GM19239 (cell line): Measurements from ENCODE around the gene FBN1.

Experiments used
- DNase-seq: peaks from one replicate; pipeline ENCODE4 v3.0.0; 2011; ENCODE audit warnings: low spot score; ENCODE audit not compliant: insufficient read length
- FAIRE-seq: peaks from 2 replicates; lab custom pipeline; 2011; peaks lifted over from hg19 to GRCh38; lab: Jason Lieb, UNC

FBN1 gene

DNA sequence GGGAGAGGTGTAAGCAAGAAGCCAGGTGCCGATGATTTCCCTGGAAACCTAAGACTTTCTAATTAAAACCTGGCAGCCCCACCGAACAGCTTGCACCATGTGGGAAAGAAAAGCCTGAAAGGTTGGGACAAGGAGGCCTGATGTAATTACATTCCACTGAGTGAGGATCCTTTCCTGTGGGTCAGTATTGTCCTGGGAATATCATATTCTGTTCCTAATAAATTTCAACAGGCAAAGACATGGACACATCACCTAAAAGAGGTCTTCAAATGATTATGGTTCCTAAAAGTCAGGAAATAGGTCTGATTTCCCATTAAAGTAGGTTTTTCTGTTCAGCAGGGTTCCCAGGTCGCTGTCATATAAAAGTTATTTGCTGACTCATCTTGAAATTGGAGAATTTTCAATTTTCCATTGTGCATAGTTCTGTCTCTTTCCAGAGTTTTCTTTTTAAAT is 255.8 kb downstream of the FBN1 start:
- FAIRE-seq: no peak
- no peak for DNase-seq

DNA sequence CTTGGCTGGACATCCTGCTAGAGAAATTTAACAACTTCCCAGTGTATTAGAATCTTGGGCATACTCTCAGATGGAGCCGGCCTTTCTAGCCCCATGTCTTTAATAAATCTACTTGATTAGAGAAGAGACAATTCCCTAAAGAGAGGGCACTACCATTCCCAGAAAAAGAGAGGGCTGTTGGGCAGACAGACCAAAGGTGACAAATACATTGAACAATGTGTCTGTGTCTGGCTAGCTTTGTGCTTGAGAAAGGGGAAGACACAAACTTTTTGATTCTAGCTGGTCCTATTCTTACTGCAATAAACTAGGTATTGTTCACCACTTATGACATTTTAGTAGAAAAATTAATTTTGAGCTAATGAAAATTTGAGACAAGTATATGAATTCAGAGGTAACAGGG is 256.6 kb downstream of the FBN1 start:
- DNase-seq (no peak), FAIRE-seq (no peak)

DNA sequence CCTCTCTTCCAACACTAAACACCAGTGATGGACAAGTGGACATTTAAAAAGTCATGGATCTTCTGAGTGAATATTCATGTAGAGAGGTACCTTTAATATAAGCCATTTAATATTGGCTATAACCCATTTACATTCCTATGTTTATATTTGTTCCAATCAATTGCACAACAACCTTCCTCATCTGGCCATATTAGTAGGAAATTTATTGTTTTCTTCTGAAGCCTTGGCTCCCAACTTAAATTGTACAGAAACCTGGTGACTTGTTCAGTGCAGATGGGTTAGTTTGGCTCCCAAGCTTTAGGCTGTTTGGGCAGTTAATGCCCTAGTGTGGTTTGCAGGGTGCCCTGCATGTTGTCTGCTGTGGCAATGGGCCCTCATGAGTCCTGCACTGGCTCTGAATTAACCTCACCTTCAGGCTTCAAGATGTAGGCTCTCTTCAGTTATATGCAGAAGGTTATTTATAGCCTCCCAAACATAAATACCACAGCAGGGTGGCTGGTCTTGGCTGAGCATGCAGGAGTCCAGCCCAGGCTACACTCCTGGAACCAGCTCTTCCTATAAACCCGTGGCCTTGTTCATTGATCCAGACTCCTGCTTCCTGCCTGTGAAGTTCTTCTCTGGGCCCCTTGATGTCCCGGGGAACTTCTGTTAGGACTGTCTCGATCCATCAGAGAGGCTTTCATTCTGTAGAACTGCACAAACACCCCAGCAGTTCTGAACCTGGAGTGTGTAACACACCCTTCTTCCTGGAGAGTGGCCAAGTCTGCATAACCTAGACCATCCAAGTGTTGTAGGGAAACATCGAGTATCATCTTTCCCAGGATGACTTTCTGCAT is 257.3 kb downstream of the FBN1 start:
- FAIRE-seq (no peak), DNase-seq (no peak)

DNA sequence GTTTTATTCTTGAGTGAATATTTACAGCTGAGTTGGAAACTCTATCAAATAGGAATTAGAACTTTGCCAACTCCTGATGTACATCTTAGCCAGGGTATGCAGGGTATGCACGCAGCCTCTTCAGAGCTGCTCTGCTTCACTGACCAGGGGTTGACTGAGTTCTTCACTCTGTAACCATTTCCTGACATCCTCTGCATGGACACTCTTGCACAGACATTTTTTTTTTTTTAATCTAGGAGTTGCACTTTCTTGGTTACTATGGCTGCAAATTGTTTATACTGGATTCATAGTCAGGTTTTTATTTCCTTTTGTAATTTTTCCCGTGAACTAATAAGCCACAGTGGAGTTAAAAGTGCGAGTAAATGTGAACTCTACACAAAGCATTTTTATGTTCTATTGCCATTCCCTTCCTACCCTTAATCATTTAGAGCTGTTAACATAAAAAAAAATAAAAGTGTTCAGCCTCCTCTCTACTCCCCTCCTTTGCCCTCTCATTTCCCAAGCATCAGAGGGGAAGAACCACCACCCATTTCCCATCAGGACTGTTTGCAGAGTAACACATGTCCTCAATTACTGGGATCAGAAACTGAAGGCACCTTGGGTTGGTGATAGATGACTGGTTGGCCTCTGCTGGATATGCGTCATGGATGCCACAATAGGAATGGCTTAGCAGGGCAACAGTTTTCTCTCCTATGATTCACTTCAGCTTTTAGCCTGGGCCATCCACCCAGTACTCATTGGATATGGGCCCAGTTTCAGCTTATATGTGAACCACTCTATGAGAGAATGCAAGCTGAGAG is 260.3 kb downstream of the FBN1 start:
- DNase-seq (no peak), FAIRE-seq (no peak)

DNA sequence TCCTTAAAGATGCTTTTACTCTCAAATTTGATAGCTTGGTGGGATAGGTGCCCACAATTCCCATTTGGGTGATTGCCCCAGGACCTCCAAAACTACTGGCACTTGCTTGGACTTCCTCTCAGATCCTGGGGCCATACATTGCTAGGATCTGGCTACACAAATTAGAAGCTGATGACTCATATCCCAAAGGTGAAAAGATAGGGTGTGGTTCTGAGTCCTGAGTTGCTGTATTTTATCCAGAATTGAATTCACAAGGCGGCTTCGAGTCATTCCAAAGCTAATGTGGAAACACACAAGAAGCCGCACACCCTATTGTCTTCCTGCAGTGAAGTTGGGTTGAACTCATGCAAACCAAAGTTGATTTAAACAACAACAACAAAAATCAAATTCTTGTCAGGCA is 260.9 kb downstream of the FBN1 start:
- DNase-seq (no peak), FAIRE-seq (no peak)

DNA sequence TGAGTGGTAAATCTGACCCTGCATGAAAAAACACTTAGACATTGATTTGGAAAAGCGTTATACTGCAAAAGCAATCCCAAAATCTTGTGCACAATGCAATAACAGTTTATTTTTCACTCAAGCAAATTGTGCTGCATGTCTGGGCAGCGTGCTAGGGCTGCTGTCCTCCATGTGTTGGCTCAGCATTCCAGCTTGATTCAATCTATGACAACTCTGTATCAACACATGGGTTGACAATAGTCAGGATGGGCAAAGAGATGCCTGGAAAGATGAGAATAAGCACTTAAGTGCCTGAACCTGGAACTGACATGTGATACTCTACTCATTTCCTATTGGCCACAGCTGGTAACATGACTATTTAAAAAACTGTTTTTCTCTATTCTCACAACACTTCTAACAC is 262.5 kb downstream of the FBN1 start:
- DNase-seq: no peak
- FAIRE-seq: no peak

DNA sequence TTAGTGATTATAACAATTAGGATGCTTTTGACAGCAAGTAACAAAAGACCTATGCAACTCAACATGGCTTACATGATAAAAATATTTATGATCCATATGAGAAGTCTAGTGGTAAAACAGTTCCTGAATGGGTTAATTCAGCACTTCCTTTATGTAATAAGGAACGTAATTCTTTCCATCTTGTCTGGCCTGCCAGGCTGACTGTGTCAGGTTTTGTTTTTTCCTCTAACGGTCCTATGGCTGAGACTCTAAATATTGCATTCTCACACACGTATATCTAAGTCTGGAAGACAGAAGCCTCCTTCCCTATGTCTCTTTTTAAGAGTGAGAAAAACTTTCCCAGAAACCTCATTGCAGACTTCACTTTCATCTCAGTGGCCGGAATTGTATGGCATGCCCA is 263.6 kb downstream of the FBN1 start:
- no peak for FAIRE-seq

DNA sequence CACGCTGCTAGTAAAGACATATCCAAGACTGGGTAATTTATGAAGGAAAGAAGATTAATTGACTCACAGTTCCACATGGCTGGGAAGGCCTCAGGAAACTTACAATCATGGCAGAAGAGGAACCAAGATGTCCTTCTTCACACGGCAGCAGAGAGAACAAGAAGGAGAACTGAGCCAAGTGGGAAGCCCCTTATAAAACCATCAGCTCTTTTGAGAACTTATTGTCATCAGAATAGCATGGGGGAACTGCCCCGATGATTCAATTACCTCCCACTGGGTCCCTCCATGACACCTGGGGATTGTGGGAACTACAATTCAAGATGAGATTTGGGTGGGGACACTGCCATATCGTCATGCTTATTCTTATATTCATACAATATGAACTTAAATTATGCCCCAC is 265.3 kb downstream of the FBN1 start:
- FAIRE-seq (no peak), DNase-seq (no peak)

More for the DNA sequence above, 263.6 kb downstream of the FBN1 start:
- no peak for DNase-seq

DNA sequence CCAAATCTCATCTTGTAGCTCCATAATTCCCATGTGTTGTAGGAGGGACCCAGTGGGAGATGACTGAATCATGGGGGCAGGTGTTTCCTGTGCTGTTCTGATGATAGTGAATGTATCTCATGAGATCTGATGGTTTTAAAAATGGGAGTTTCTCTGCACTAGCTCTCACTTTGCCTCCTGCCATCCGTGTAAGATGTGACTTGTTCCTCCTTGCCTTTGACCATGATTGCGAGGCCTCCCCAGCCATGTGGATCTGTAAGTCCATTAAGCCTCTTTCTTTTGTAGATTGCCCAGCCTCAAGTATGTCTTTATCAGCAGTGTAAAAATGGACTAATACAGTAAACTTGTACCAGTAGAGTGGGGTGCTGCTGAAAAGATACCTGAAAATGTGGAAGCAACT is 269.7 kb downstream of the FBN1 start:
- DNase-seq (no peak), FAIRE-seq (no peak)

DNA sequence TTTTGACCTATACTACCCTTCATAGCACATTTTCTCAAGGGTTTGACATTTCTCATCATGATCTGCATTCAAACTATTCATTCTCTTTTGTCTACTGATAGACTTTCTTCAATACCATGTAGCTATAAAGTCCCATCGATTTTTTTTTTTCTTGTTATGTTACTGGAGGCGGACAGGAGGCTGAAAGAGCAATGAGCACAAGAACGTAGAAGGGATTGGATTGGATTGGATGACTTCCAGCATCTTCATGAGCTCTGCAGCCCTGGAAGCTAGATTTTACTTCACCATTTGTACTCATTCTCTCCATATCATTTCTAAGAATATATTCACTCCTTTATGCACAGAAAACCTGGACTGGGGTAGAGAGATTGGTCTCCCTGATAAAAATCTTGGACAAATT is 271.0 kb downstream of the FBN1 start:
- FAIRE-seq (no peak), DNase-seq (no peak)

DNA sequence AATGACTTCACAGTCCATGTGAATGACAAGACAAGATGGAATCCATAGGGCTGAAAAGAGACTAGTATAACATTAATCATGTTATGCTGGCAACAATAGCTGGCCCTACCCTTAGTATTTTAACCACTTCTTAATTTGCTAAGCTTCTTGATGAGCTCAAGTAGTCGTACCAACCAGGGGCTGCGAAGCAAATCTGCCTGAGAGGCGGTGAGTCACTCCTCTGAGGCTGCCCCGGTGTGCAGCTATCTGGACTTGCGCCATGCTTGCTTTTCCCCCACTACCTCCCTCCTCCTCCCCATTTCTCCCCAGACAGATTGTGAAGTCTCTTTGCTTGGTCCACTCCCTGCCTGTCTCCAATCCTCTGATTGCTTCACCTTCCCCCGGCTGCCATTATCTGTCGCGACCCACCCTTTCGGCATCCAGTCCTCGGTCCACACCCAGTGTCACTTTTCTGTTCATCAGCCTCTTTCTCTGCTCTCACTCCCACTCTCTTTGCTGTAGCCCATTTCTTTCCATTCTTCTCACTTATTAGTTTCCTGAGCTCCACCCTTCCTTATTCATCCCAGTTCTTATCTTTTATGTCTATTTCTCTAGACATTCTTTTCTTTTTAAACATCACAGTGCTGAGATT is 271.6 kb downstream of the FBN1 start:
- DNase-seq: no peak
- FAIRE-seq: no peak

DNA sequence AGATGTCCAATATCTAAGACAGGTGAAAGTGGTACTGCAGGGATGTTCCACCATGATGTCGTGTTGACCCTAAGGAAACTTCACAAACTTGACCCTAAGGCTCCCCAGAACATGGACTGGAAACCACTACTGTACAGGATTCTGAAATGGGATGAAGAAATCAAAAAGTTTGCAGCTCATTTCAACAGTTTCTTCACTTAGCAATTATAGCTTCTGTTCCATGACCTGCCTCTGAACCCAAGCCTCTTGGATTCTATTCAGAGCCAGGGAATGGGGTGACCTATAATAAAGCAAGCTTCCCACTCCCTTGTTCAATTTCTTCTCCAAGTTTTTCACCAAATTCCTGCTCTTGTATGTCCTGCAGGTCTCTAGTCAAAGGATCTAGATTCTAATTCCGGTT is 273.5 kb downstream of the FBN1 start:
- DNase-seq: no peak
- FAIRE-seq: no peak

DNA sequence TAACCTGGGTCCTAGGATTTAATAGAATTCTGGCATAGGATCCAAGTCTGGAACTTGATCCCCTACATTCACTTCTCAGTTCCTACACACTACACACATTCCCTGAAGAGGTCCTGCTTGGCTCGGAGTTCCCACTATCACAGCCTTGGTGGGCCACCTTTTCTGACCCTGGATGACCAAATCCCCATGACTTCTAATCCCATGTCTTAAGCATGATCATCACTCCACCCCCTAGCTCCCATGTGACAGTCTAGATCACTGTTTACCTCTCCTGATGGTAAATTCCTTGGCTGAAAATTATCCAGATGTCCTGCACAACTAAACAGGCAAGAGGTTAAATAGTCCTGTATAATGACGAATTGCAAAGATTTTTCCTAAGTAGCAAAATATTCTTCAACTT is 274.0 kb downstream of the FBN1 start:
- DNase-seq (no peak), FAIRE-seq (no peak)

DNA sequence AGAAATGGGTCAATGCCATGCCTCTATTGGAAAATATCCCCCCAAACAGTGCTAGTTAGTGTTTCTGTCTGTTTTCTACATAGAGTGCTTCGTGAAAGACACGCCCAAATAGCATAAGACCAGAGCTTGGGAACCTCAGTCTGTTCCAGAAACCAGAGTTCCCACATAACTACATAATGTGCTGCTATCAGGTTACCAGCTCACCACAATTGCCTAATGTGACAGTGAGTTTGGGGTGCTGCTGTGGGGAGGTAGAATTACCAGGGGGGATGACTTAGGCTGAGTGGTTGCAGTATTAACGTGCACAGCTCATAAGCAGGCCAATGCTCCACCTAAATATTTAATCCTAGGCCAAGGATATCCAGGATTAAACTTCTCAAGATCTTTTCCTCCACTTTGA is 275.0 kb downstream of the FBN1 start:
- no peak for DNase-seq
- FAIRE-seq: no peak

DNA sequence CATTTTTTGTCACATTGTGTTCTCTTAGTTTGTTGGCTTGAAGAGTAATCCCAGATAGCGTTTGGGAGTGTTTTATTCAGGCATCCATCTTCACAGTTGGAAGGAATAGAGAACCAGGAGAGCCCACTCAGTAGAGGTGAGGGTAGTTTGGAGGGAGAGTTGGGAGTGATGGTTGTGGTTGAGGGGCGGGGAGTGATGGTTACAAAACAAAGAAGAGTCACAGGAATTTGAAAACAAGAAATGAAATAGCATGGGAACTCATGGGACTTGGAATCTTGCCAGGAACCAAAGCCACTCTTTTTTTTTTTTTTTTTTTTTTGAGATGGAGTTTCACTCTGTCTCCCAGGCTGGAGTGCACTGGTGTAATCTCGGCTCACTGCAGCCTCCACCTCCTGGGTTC is 278.0 kb downstream of the FBN1 start:
- FAIRE-seq: no peak
- no peak for DNase-seq

DNA sequence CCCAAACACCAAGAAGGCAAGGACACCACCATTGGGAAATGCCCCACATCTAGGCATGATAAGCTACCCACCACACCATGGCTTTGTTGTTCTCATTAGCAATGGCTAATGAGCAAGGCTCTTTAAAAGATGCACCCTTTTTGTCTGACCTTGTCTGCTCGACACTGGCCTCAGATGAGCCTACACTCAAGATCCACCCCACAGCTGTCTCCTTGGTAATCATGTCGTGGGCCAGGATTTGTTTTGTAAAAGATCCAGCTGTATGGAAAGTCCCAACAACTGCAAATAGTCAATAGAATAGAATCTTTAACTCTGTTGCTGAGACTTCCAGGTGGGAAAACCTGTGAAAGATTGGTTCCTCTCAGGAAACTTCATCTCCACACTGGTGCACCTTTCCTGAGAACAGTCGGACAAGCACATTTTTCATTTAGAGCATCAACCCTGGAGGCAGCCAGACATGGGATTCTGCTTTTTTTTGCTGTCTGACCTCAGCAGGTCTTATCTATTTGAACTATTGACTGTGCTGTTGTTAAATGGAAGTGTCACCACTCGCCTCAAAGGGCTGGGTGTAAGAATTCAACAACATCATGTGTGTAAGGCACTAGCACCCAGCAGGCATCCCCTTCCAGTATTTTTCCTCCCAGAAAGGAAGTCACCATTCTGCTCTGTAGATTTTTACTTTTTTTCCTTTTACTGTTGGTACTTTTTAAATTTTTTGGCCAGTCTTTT is 278.8 kb downstream of the FBN1 start:
- DNase-seq (no peak), FAIRE-seq (no peak)

DNA sequence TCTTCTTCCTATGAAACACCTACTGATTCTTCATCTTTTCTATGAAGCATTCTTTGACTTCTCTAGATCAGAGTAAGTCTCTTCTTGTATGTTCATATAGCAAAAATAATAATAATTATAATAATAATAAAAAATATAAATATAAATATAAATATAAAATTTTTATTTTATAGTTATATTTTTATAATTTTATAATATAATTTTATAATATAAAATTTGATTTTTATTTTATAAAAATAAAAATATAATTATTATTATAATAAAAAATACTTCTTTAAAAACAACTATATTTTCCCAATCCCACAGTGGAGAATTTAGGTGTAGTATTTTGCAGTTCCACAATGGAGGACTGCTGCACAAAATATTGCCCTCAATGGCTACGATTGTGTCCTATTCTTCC is 279.9 kb downstream of the FBN1 start:
- no peak for DNase-seq
- no peak for FAIRE-seq

DNA sequence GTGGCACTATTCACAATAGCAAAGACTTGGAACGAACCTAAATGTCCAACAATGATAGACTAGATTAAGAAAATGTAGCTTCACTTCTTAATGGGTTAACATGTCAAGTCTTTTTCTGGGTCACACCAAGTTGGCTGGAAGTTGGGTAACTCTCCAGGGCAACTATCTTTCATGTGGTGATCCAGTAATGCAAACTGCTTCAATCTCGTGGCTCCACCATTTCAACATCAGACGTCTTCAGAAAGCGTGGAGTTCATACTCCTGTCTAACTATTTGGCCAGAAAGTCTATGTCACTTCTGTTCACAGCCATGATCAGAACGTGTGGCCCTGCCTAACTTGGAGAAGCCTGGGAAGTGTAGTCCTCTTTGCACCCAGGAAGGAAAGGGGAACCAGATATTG is 282.0 kb downstream of the FBN1 start:
- no peak for FAIRE-seq
- DNase-seq: no peak

DNA sequence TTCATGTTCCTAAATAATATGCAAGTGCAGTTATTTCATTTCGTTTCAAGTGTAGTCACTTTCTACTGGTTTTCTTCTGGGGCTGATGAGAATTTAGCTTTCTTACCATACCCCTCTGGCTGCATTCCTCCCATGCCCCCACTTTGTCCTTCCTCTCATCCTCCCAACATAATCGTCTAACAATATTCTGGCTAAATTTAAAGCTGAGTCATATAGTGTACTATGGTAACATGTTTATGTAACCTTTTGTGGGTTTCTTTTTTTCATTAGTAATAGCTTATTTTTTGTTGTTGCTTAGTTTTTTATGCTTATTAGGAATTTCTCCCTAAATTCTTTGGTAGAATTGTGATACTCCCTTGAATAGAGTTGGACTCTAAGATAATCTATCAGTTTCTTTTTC is 283.8 kb downstream of the FBN1 start:
- DNase-seq: no peak
- no peak for FAIRE-seq

DNA sequence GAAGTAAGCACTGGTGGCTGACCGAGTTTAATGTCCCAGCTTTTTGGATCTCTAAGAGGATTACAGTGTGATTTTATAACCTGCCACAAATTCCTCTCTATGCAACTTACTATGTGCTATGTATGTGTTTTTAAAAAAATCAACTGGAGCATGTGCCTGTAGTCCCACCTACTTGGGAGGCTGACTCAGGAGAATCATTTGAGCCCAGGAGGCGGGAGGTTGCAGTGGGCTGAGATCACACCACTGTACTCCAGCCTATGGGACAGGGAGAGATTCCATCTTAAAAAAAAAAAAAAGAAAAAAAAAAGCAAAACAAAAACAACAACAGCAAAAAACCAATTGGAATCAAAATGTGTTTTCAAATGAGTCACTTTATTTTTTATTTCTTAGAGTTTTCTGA is 284.7 kb downstream of the FBN1 start:
- DNase-seq (no peak), FAIRE-seq (no peak)
